GM19324 (cell line): ENCODE measurements around the gene NCAPH2.

Source experiments
- ATAC-seq: cut with Tn5 transposase; IDR thresholded peaks from one replicate; pipeline ENCODE4 v1.9.1; 2021; ENCODE audit warnings: mild to moderate bottlenecking, moderate library complexity; ENCODE audit not compliant: unreplicated experiment, low FRiP score

NCAPH2 gene

DNA sequence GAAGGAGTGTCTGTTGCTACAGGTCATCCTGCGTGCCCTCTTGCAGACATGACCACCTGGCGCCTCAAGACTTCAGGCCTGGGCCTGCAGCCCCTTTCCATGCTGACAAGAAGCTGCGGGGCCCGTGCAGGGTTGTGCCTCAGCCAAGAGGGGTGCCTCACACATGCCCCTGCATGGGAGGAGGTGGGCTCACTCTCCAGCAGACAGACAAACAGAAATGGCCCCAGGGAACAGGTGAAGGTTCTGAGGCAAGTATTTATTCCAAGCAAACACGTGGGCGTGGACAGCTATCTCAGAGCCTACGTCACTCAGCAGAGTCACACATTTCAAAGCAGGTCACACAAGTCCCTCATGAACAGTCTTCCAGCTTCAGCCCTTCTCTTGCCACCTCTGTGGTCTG, 60.6 kb downstream of the NCAPH2 start:
- no peak for ATAC-seq

GRCh38 chr22:50569041-50569459, 61.0 kb downstream of the NCAPH2 start:
- no peak for ATAC-seq

- no peak for ATAC-seq
Observed at GRCh38 chr22:50569896-50570535, 62.0 kb downstream of the NCAPH2 start.

GRCh38 chr22:50570861-50571260, 62.8 kb downstream of the NCAPH2 start:
- ATAC-seq, result no peak

GRCh38 chr22:50571264-50572175, 63.5 kb downstream of the NCAPH2 start:
- no peak for ATAC-seq

- ATAC-seq, result no peak
Observed at GRCh38 chr22:50572965-50573364, 64.9 kb downstream of the NCAPH2 start.

DNA sequence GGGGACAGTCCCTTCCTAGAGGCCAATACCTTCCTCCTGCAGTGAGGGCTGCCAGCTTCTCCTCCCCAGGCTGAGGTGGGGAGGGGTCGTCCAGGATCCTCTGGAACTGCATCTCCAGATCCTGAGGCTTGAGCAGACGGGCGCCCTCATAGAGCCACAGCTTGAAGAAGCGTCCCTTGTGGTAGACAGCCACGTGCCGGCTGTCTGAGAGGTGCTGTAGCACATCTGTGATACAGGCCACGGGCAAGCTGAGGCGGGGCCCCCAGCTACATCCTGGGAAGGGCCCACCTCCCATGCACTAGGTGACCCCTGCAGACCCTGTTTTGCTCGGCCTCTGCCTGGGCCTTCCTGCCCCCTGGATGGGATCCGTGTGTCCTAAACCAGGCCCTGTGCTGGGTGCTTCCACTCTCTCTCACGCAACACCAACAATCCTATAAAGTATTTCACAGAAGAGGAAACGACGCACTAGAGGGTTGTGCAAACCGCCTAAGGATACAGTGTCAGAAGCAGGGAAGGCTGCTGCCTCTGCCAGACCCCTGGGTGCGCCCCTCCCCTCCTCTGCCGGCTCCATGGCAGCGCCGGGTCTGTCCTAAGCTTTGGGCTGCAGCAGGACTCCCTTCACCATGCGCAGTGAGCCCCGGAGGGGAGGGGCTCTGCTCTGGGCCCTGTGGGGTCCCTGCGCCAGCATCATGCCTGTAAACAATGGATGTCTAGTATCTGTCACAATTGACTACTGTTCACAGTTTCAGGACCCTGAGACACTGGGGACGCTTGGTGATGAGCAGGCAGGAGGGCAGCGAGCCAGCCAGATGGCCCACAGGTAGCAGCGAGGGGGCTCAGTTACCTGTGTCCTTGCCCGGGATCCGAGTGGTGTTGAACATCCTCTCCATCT, 65.7 kb downstream of the NCAPH2 start:
- ATAC-seq, result no peak

- no peak for ATAC-seq
Observed at GRCh38 chr22:50574383-50574755, 66.3 kb downstream of the NCAPH2 start.
